ENCODE measurements around the gene SSNA1. TPM values are rescaled to one million over a fixed set of nuclear protein-coding genes. Genes with fewer than 3 reads are reported as not detected.

SSNA1 gene
- polyA plus RNA-seq, 5 donors, result 34.4 to 69.2 (median 43.9) TPM

DNA sequence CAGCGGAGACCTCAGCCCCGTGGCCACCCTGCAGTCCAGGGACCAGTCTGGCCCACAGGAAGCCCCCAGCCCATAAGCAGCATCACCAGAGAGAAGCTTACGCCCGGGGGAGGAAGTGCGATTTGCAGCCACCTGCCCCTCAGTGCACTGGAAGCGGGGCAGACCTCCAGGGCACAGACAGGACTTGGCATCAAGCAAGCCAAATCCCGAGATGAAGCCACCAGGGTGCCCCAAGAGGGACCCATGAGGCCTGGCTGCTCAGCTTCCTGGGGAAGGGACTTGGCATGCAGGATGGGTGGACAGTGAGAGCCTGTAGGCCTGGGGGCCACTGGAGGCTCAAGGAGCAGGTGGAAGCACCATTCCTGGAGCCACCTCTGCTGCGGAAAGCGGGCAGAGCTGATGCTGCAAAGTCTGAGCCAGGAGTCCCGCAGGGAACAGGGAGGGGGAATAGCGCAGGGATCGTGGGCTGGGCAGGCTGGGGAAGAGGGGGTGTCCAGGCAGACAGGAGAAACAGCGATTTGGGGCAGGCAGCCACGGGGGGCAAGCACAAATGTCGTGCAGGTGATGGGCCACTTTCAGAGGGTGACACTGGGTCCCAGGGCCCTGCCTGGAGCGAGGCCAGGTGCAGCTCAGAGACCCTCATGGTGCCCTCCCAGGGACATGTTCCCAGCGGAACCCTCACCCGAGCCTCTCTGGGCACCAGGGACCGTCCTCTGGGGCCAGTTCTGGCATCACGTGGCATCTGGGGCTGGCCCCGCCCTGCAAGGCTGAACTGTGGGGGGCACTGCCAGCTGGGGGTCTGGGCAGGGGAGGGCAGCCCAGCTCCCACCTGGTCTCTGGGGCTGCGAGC lies 21.9 kb upstream of the SSNA1 start:
- DNase-seq, result no peak

DNA sequence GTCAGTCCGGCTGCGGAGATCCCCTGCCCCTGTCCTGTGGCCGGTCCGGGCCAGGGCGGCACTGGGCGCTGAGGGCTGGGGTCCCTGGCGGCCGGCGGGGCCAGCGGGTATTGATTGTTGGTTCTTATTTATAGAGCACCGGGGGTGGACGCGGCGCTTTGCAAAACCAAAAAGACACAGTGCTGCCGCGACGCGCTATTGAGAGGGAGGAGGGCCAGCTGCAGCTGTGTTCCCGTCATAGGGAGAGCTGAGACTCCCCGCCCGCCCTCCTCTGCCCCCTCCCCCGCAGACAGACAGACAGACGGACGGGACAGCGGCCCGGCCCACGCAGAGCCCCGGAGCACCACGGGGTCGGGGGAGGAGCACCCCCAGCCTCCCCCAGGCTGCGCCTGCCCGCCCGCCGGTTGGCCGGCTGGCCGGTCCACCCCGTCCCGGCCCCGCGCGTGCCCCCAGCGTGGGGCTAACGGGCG lies 21.2 kb upstream of the SSNA1 start:
- DNase-seq, result no peak

DNA sequence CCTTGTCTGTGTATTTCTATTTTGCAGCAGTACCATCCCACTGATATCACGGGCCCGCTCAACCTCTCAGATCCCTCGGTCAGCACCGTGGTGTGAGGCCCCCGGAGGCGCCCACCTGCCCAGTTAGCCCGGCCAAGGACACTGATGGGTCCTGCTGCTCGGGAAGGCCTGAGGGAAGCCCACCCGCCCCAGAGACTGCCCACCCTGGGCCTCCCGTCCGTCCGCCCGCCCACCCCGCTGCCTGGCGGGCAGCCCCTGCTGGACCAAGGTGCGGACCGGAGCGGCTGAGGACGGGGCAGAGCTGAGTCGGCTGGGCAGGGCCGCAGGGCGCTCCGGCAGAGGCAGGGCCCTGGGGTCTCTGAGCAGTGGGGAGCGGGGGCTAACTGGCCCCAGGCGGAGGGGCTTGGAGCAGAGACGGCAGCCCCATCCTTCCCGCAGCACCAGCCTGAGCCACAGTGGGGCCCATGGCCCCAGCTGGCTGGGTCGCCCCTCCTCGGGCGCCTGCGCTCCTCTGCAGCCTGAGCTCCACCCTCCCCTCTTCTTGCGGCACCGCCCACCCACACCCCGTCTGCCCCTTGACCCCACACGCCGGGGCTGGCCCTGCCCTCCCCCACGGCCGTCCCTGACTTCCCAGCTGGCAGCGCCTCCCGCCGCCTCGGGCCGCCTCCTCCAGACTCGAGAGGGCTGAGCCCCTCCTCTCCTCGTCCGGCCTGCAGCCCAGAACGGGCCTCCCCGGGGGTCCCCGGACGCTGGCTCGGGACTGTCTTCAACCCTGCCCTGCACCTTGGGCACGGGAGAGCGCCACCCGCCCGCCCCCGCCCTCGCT lies 20.5 kb upstream of the SSNA1 start:
- DNase-seq, result peak in 1 of 2 donors; percentile 24

DNA sequence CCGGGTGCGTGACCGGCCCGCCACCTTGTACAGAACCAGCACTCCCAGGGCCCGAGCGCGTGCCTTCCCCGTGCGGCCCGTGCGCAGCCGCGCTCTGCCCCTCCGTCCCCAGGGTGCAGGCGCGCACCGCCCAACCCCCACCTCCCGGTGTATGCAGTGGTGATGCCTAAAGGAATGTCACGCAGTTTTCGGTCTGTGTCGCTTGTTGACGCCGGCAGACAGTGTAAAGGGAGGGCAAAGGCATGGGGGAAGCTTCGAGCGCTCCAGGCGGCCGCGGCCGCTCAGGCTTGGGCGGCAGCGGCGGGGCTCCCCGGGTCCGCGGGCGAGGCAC lies 19.9 kb upstream of the SSNA1 start:
- DNase-seq, result no peak

DNA sequence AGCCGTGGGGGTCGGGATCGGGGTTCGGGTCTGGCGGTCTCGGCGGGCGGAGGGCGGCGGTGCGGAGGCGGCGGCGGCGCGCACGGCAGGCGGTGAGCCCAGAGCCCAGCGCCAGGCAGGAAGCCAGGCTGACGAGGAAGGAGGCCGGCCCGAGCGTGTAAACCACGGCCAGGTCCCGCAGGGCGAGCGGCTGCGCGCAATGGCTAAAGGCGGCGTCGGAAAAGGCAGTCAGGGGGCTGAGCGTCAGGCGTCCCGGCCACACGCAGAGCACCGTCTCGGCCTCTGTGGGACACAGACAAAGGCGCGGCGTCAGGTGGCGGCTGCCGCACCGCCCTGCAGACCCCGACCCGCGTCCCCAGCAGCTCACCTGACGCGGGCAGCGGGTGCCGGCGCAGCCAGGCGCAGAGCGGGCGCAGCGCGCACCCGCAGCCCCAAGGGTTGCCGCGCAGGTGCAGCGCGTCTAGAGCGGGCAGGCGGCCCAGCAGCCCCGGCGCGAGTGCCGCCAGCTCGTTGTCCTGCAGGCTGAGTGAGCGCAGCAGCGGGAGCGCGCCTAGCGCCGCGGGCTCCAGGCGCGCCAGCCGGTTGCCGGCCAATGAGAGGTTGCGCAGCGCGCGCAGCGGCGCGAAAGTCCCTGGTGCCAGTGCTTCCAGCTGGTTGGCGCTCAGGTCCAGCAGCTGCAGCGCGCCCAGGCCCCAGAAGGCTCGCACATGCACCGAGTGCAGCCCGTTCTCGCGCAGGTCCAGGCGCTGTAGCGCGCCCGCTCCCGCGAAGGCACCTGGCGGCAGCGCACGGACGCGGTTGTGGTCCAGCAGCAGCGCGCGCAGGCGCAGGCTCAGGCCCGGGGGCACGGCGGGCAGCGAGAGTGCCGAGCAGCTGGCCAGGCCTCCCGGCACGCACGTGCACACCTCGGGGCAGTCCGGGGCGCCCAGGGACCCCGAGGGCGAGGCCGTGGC lies 19.3 kb upstream of the SSNA1 start:
- peak; percentile 32 to 45 for DNase-seq

DNA sequence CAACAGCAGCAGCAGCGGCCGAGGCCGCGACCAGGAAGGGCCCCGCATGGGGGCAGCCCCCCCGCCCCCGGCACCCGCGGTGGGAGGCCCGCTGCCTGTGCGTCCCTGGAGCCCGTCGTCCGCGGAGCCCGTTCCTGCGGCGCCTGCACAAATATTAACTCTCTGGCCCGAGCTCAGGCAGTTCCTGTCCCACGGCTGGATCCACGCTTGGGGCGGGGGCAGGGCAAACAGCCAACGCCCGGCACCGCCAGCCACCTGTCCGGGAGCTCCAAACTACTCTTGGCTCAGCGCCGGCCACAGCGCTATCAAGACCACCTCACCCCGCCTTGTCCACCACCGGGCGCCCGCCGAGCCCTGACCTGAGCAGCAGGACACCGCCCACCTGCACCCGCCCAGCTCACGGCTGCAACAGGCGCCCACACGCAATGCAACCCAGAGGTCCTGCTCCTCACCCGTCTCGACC lies 18.5 kb upstream of the SSNA1 start, which contains the start of gene LRRC26:
Gene LRRC26, minus strand, starts transcription at position 156 of the 463 bp plus-strand sequence. Its CDS starts 108 bp downstream, at position 48.
- DNase-seq, result no peak

DNA sequence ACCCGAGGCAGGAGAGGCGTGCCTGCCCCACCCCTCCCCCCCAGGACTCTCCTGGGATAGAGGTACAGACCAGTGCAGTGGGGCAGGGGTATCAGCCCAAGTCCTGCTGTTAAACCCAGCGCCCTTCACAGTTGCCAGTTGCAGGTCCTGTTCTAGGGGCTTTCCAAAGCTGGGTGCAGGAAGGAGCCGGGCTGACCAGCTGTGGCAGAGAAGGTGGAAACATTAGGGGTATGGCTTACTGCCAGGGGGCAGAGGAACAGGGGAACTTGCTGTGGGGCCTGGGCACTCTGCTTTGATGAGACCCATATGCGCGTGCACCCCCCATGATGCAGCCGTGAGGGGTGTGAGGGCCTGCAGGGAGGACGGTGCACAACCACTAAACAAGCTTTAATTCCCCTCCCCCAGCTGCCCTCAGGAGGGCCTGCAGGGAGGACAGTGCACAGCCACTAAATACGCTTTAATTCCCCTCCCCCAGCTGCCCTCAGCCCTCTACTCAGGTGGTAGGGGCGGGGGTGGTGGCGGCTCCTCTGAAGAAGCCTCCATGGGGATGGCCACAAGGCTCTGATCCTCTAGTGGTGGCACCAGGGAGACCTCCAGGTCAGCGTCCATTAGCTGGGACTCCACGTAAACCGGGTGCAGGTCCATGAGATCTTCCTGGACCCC lies 17.9 kb upstream of the SSNA1 start:
- no peak for DNase-seq

DNA sequence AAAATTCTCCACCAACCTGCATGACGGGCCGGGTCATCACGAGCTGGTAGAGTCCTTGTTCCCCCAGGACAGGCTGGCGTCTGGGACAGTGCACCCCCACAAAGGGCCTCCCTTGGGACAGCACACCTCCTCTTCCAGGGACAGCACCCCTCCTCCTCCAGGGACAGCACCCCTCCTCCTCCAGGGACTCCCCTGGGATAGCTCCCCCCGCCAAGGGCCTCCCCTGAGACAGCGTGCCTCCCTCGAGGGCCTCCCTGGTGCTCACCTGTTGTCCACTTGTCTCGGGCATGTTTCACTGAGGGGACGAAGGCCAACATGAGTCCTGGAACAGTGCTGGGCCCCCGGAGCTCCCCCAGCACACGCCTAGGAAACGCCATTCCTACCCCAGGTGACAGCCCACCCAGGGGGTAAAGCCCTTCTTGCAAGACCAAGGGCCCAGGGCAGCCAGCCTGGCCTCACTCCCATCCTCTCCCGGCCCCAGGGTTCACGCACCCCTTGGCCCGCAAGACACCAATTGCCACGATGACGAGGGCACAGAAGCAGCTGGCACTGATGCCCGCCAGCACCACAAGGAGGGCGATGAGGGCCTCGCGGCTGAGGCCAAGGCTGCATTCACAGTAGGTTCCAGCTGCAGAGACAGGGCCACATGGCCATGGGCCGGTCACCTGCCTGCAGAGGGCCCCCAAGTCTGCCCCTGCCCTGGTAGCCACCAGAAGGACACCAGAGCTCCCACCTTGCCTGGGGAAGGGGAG lies 17.2 kb upstream of the SSNA1 start:
- no peak for DNase-seq

DNA sequence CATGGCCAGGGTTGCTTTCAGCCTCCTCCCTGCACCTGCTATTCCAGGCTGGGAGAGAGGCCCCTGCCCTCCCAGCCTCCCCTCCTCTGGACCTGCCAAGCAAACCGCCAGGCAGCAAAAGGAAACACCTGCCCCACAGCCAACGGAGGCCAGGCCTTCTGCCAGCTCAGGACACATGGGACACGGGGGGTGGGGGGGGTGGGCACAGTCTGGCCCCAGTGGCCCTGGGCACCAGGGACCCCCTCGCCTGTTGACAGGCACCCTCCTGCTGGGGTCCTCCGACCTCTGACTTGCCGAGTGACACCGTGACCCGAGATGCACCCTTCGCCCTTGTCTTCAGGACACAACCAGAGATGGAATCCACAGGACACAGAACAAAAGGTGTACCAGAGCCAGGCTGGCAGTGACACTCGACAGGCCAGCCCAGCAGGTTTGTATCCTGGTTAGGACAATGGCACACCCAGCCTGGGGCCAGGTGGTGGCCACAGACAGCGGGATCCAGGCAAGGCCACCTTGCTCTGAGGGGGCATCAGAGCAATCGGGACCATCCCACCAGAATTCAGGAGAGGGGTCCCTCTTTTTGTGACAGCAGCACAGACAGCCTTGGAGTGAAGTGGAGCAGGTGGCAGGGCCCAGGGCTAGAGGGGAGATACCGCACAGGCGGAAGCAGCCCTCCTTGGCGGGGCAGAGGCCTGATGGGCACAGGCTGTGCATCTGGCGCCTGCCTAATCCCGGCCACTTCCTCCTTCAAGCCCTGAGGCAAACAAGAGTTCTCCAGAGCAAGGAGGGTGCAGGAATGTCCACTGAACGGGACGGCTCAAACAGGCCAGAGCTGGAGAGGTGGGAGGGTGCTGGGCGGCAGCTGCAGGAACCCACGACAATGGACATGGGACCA lies 15.3 kb upstream of the SSNA1 start:
- no peak for DNase-seq

DNA sequence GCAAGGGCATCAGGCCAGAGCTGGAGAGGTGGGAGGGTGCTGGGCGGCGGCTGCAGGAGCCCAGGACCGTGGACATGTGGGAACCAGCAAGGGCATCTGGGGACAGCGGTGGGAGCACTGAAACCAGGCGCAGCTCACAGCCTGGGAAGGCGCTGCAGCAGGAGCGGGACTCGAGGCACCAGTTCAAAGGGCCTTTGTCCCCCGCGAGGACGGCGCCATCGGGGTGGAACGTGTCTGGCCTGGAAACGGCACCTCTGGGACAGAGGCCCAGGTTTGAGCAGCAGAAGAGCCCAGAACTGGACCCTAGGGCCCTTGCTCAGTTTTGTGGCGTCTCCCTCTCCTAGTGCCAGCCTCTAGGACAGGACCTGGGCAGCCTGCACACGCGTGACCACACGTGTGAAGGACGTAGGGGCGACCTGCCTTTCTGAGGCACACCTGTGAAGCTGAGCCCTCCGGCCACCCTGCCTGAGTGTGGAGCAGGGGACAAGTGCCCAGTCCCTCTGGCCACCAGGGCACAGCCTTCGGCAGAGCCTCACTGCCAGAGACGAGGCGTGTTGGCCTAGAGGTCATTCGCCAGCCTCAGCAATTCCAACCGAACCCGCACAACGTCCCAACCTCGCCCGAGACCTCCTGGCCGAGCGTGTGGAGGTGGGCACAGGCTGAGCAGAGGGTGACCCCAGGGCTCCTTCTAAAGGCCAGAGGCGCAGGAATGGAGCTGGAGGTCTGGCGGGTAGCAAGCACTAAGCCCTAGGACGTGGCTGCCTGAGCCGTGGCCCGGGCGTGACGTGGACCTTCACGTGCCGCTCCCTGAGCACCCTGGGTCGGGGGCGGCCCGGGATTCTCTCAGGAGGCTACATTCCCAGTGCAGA lies 14.4 kb upstream of the SSNA1 start:
- no peak for DNase-seq

DNA sequence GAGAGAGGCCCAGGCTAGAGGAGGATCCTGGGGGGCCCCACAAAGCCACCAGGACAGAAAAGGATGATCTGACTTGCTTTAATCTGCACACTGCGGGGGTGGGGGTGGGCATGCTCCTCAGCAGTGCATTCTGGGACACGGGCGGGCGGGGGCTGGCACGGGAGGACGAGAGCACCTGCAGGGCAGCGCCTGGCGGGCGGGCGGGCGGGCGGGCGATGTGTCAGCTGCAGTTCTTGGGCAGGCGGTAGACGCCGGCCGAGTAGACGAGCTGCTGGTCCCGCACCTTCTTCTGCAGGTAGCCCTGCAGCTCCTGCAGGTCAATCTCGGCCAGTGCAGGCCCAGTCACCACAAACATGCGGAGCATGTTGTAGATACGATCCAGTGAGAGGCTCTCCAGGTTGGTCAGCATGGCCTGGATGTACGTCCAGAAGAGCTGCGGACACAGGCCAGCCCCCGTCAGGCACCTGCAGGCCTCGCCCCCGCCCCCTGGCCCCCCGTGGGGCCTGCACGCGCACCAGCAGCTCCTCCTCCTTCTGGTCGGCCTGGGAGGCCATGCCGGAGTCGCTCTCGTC lies 13.7 kb upstream of the SSNA1 start:
- DNase-seq, result no peak

DNA sequence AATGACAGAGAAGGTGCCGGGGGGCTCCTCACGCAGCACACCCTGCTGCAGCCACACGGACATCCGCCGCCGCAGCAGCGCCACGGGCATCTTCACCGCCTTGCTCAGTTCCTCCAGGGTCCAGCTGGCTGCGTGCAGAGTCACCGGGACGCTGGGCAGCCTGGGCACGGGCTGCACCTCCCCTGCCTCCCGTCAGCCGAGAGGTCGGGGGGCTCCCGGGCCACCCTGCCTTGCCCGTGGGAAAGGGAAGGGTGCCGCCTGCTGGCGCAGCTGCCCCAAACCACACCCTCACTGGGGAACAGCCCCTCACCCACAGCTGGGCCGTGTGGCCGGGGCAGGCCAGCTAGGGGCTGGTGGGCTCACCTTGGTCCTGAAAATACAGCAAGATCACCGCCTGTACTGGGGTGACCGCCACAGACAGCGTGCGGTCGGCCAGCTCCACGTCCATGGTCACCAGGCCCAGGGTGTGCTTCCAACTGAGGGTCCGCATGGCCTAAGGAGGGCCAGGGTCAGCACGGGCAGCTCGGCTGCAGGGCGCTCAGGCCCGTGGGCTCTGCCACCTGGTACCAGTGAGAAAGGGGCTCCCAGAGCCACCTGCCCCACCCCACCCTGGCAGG lies 13.0 kb upstream of the SSNA1 start:
- DNase-seq, result no peak

DNA sequence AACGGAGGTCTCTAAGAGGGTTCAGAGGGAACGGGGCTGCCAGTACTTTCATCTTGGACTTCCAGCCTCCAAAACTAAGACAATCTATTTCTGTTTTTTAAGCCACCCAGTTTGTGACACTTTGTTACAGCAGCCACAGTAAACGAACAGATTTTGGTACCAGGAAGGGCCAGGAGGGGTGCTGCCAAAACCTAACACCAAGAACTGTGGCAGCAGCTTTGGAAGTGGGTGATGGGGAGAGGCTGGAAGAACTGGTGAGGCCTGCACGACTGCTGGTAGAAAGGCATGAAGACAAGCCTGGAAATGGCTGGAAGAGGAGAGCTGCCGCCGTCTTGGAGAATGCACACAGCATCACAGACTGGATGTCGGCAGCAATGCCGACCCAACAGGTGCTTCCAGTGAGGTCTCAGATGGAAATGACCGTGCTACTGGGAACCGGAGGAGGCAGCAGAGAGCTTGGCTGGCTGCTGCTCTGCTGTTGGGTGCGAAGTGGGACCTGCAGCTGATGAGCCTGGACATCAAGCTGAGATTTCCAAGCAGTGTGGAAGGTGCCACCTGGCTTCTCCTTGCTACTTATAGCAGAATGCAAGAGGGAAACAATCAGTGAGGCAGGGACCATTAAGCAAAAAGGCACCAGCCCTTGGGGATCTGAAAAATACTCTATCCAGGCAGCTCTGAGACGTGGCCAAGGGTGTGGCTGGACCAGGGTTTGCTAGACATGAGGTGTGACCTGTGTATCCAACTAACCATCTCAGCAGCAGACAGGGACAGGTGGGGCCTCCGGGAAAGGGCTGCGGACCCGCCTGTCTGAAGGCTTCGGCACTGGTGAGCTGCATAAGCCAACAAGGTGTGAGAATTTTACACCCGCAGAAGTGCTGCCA lies 11.9 kb upstream of the SSNA1 start:
- no peak for DNase-seq

DNA sequence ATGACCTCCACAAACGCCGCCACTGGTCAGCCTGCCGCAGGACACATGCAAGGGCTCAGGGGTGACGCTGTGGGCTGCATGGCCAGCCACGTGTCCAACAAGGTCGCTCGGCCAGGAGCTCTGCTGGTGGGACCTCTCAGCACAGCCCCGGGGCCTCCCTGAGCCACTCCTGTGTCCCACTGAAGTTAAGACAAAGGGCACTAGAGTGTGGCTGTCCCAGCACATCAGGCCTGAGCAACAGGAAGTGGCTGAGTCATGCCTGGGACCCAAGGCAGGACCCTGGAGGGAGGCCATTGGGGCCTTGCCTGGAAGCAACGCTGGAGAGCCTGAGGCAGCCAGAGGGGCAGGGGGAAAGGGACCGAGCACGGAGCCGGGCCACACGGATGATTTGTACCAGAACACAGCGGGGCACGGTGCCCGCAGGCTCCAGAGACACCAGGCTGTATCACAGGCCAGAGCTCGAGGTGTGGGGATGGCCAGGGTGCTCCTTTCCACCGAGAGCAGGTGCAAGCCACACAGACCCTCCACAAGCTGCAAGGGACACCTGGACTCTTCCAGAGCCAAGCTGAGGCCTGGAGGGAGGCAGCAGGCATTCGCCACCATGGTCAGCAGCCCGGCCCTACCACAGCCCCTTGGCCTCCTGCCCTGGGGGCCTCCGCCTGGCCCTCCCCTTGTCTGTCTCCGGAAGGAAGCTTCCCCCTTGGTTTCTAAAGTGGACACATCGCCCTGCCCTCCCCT lies 10.1 kb upstream of the SSNA1 start:
- no peak for DNase-seq

DNA sequence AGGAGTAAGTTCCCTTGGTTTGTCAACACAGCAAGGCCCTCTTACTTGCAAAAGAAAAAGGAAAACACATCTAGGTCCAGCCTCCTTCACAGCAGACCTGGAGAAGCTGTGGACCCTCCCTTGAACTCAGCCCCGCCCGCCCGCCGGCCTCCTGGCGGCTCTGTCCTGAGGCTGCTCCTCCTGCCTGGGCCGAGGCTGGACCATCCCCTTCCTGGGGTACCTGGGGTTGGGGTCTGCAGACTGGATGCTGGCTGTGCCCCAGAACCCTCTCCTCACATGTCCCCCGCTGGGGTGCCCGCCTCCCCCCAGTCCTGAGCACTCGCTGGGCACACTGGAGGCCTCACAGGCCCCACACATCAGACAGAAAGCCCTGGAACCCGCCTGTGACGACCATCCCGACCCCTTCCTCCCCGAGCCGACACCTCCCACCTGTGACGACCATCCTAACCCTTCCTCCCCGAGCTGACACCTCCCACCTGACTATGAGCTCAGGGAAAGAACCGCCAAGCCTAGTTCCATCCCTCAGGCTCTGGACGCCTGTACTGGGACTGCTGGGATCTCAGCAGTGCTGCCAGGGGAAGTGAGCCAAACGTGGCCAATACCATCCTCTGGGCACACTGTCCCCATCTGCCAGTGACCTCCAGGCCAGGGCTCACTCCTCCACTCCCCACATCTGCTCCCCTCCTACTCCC lies 9.4 kb upstream of the SSNA1 start:
- DNase-seq, result no peak

All from right lung (tissue), 5 donors.